ENCODE results near the gene PHLDA2. TPM values are rescaled to one million over a fixed set of nuclear protein-coding genes. Genes with fewer than 3 reads are reported as not detected.

PHLDA2 gene
- total and polyA plus RNA-seq, 12 donors = 0.11 to 8.9 (median 2.1) TPM; not detected in 3

GRCh38 chr11:2882396-2883110 lies 46.7 kb downstream of the PHLDA2 start:
- WGBS, 4 donors = 73 to 80% (median 78%) methylated on average over 8 to 11 of the region's 11 CpGs
- H3K27me3 ChIP-seq = no peaks in the 10 kb centered on the region
- no peaks in the 10 kb centered on the region for H3K9me3 ChIP-seq (replicated peaks in 1 of 3)
- H3K27ac ChIP-seq = peak overlapping the region in 1 of 5 donors; percentile 79
- H3K4me1 ChIP-seq (replicated peaks in 1 of 2) = peaks cover 6 to 24% of the 10 kb centered on the region in 2 donors
- TF ChIP-seq CTCF (IDR thresholded peaks at IDR 0.05) (no peak), POLR2A (IDR thresholded peaks at IDR 0.05) (no peak)
- peak overlapping the region in 1 of 4 donors; percentile 96 for H3K4me3 ChIP-seq
- DNase-seq = no peak
- intact Hi-C loops (cut with DNase I) = loop anchor here (10.0 kb wide), 2 partner anchors 168 to 188 kb away; partner anchors contain the start of gene KCNQ1OT1 (in 1 of the 2)
- H3K36me3 ChIP-seq (replicated peaks in 1 of 2) = no peaks in the 10 kb centered on the region

- no peak overlapping the region for H3K4me3 ChIP-seq
- WGBS, 4 donors = 65 to 76% (median 68%) methylated on average over 11 to 12 of the region's 12 CpGs
- DNase-seq = no peak
- intact Hi-C loops (cut with DNase I) = loop anchor here (10.0 kb wide), 2 partner anchors 167 to 187 kb away; partner anchors contain the start of gene KCNQ1OT1 (in 1 of the 2)
- peaks cover 6 to 24% of the 10 kb centered on the region in 2 donors for H3K4me1 ChIP-seq (replicated peaks in 1 of 2)
- peak overlapping the region in 1 of 5 donors; percentile 38 for H3K27ac ChIP-seq
- no peaks in the 10 kb centered on the region for H3K36me3 ChIP-seq (replicated peaks in 1 of 2)
- H3K9me3 ChIP-seq (replicated peaks in 1 of 3) = no peaks in the 10 kb centered on the region
- TF ChIP-seq CTCF (IDR thresholded peaks at IDR 0.05) = no peak
- TF ChIP-seq POLR2A (IDR thresholded peaks at IDR 0.05) = no peak
- H3K27me3 ChIP-seq = no peaks in the 10 kb centered on the region
These were observed 47.2 kb downstream of the PHLDA2 start for GRCh38 chr11:2881981-2882375.

- no peak for DNase-seq
- Histone ChIP-seq H3K4me1 (replicated peaks in 1 of 2) (peaks cover 6 to 22% of the 10 kb centered on the region in 2 donors), H3K27ac (peak overlapping the region in 1 of 5 donors; percentile 38), H3K9me3 (replicated peaks in 1 of 3) (no peaks in the 10 kb centered on the region), H3K36me3 (replicated peaks in 1 of 2) (no peaks in the 10 kb centered on the region), H3K27me3 (no peaks in the 10 kb centered on the region), H3K4me3 (no peak overlapping the region)
- intact Hi-C loops (cut with DNase I) = loop anchor here (10.0 kb wide), 2 partner anchors 167 to 187 kb away; partner anchors contain the start of gene KCNQ1OT1 (in 1 of the 2)
- TF ChIP-seq POLR2A (IDR thresholded peaks at IDR 0.05) (no peak), CTCF (IDR thresholded peaks at IDR 0.05) (no peak)
- WGBS, 4 donors = 84 to 87% (median 87%) methylated on average over 9 to 19 of the region's 19 CpGs
These were observed 47.9 kb downstream of the PHLDA2 start for GRCh38 chr11:2881076-2881980.

GRCh38 chr11:2880646-2881045 lies 48.6 kb downstream of the PHLDA2 start:
- no peak overlapping the region for H3K4me3 ChIP-seq
- peaks cover 6 to 20% of the 10 kb centered on the region in 2 donors for H3K4me1 ChIP-seq (replicated peaks in 1 of 2)
- H3K27me3 ChIP-seq = no peaks in the 10 kb centered on the region
- H3K27ac ChIP-seq = peak overlapping the region in 1 of 5 donors; percentile 26
- DNase-seq = no peak
- H3K36me3 ChIP-seq (replicated peaks in 1 of 2) = no peaks in the 10 kb centered on the region
- no peaks in the 10 kb centered on the region for H3K9me3 ChIP-seq (replicated peaks in 1 of 3)
- intact Hi-C loops (cut with DNase I) = loop anchor here (10.0 kb wide), 2 partner anchors 166 to 186 kb away; partner anchors contain the start of gene KCNQ1OT1 (in 1 of the 2)
- TF ChIP-seq POLR2A (IDR thresholded peaks at IDR 0.05) = no peak
- no peak for TF ChIP-seq CTCF (IDR thresholded peaks at IDR 0.05)
- 78 to 88% (median 86%) methylated on average over 6 to 7 of the region's 7 CpGs for WGBS, 4 donors
